ENCODE measurements around the gene CD59.

DNA sequence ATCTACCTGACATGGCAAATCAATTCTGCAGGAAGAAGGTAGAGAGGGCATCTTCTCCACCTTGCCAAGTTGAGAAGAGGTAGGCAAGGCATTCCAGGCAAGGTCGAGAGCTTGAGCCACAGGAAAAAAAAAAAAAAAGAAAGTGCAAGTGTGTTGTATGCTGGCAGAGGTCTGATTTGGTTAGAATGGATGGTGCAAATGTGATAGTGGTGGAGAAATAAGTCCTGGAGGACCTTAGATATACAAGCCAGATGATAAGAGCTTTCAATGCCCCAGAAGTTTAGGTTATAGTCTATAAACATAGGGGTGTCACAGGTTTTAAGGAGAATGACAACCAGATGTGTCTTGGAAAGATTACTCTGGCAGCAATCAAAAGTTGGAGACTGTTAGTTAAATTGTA, 36.6 kb upstream of the CD59 start:
- TF ChIP-seq, protein P1, sequence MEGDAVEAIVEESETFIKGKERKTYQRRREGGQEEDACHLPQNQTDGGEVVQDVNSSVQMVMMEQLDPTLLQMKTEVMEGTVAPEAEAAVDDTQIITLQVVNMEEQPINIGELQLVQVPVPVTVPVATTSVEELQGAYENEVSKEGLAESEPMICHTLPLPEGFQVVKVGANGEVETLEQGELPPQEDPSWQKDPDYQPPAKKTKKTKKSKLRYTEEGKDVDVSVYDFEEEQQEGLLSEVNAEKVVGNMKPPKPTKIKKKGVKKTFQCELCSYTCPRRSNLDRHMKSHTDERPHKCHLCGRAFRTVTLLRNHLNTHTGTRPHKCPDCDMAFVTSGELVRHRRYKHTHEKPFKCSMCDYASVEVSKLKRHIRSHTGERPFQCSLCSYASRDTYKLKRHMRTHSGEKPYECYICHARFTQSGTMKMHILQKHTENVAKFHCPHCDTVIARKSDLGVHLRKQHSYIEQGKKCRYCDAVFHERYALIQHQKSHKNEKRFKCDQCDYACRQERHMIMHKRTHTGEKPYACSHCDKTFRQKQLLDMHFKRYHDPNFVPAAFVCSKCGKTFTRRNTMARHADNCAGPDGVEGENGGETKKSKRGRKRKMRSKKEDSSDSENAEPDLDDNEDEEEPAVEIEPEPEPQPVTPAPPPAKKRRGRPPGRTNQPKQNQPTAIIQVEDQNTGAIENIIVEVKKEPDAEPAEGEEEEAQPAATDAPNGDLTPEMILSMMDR (IDR thresholded peaks at IDR 0.05): no peak
- no peak for TF ChIP-seq POLR2A (IDR thresholded peaks at IDR 0.05)
